ENCODE results near the gene OR2M5.

Gene OR2M5

GRCh38 chr1:248144513-248145198 is at the start of gene OR2M5:
Gene OR2M5, plus strand, starts transcription at chr1:248145148. Its CDS starts 0 bp downstream, at chr1:248145148.
- no peak for DNase-seq

- DNase-seq, result no peak
These were observed 46.4 kb upstream of the OR2M5 start for GRCh38 chr1:248098529-248098928.

- DNase-seq, result no peak
These were observed 42.1 kb upstream of the OR2M5 start for GRCh38 chr1:248102847-248103246.

GRCh38 chr1:248111157-248111556 is 33.8 kb upstream of the OR2M5 start:
- DNase-seq, result no peak

GRCh38 chr1:248114890-248115289 is 30.1 kb upstream of the OR2M5 start:
- DNase-seq, result no peak

GRCh38 chr1:248127653-248128052 is 17.3 kb upstream of the OR2M5 start:
- DNase-seq, result no peak

- DNase-seq, result no peak
These were observed 8.1 kb upstream of the OR2M5 start for GRCh38 chr1:248136811-248137210.

- no peak for DNase-seq
These were observed 4.1 kb upstream of the OR2M5 start for GRCh38 chr1:248140846-248141245.

GRCh38 chr1:248143311-248143710 is 1.6 kb upstream of the OR2M5 start:
- no peak for DNase-seq

GRCh38 chr1:248152056-248152827 is 7.3 kb downstream of the OR2M5 start:
- no peak for DNase-seq

GRCh38 chr1:248155927-248156326 is 11.0 kb downstream of the OR2M5 start:
- no peak for DNase-seq

- no peak for DNase-seq
These were observed 13.8 kb downstream of the OR2M5 start for GRCh38 chr1:248158758-248159157.

- DNase-seq, result no peak
These were observed 19.1 kb downstream of the OR2M5 start for GRCh38 chr1:248164031-248164430.

GRCh38 chr1:248165186-248165585 is 20.2 kb downstream of the OR2M5 start:
- no peak for DNase-seq

GRCh38 chr1:248174521-248174920 is 29.6 kb downstream of the OR2M5 start, which contains the start of gene OR2M2:
Gene OR2M2, plus strand, starts transcription at chr1:248174821. Its CDS starts 5,165 bp downstream, at chr1:248179986.
- no peak for DNase-seq

- DNase-seq, result no peak
These were observed 39.0 kb downstream of the OR2M5 start for GRCh38 chr1:248183996-248184395.

- DNase-seq, result no peak
These were observed 42.4 kb downstream of the OR2M5 start for GRCh38 chr1:248187363-248187762.

GRCh38 chr1:248189026-248189425 is 44.1 kb downstream of the OR2M5 start:
- DNase-seq, result no peak

- DNase-seq, result no peak
These were observed 49.2 kb downstream of the OR2M5 start for GRCh38 chr1:248194117-248194516.
